ENCODE measurements around the gene TMEM92.
"Not testable (repeated sequence)": the region's sequence is repeated elsewhere in the genome, so short reads cannot be mapped to it uniquely, and the experiment has no call there.

The TMEM92 gene

DNA sequence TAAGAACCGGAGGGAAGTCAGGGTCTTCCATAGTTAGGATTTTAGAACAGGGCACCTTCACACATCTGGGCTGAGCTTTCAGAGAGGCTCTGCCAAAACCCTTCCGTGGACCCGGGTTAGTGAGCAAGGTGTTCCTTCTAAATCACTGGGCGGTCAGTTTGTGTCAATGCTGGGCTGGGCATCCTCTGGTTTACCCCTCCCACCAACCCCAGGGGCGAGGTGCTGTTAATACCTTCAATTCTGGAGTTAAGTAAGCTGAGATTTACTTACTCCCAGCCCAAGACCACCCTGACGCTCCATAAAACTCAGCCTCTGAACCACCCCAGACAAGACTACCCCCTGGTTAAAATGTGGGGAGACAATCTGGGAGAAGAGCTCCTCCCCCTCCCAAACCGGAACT is 1.0 kb downstream of the TMEM92 start:
- no peak for DNase-seq (ENCODE audit: low read depth in 2 of 2)

DNA sequence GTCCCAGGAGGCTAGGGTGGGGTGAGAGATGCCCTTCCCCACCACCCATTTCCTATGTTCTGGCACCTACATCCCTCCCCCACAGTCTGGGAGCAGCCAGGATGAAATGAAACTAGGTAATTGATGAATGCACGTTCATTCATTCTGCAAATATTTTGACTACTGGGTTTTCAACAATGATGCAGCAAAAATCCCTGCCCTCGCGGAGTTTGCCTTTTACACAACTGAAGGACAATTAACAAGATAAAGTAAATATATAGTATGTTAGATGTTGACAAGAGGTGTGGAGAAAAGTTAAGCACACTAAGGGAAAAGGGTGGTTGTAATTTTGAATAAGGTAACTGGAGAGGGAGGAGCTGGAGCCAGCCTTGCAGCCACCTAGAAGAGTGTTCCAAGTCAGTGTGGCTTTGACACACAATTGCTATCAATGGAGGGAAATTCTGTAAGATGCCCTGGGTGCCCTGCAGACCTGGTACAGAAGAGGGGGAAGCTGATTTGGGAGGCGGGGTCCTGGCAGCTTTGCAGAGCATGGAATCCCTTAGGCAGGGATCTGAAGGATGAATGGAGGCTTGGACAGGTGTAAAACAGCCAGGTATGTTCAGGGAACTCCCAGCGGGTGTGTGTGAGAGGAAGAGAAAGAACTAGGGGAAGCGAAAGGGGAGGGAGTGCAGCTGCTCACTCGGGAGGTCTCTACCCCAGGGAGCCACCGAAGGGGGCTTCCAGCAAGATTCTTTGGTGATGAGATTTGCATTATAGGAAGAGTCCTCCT is 2.5 kb downstream of the TMEM92 start:
- no peak for DNase-seq (ENCODE audit: low read depth in 2 of 2)

DNA sequence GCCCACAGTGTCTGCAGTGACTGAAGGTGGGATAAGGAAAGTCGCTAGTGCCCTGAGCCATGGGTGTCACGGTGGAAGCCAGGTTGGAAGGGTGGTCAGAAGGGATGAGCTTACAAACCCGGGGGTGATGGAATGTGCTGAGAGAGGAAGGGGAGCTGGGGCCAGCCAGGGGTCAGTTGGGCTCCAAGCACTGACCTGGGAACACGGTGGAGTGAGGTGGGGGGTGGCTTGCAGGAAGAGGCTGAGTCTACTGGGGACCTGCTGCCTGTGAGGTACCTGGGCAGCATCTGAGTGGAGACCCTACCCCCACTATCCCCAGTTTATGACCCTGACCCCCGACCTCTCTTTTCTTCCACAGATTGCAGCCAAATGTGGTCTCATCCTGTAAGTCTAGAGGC is 3.1 kb downstream of the TMEM92 start:
- no peak for DNase-seq (ENCODE audit: low read depth in 2 of 2)

DNA sequence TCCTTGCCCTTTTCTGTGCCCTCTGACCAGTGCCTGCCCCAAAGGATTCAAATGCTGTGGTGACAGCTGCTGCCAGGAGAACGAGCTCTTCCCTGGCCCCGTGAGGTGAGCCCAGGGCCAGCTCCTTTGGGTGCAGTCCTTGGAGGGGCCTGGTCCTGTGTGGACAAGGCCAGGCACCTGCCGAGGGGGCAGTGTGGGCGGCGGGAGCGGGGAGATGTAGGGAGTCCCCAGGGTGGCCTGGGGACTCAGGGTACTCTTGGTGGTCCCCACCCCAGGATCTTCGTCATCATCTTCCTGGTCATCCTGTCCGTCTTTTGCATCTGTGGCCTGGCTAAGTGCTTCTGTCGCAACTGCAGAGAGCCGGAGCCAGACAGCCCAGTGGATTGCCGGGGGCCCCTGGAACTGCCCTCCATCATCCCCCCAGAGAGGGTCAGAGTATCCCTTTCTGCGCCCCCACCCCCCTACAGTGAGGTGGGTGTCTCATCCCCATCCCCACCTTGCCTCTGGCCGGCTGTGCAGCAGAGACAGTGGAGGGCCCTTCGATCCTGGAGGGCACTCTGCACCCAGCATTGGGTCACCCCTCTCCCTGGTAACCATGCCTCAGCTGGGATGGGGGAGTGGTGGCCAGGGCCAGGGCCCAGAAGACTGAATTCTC is 4.4 kb downstream of the TMEM92 start:
- no peak for DNase-seq (ENCODE audit: low read depth in 2 of 2)

DNA sequence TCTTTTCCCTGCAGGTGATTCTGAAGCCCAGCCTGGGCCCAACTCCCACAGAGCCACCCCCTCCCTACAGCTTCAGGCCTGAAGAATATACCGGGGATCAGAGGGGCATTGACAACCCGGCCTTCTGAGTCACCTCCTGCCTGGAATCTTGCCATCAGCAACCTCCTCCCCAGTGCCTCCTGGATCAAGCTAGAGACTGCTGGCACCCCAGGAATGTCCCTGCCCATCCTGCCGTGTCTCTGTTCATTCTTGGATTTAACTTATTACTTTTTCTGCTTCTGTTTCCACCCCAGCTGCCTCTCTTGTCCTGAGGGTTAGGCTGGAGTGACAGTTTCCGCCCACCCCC is 4.9 kb downstream of the TMEM92 start:
- no peak for DNase-seq (ENCODE audit: low read depth in 2 of 2)

DNA sequence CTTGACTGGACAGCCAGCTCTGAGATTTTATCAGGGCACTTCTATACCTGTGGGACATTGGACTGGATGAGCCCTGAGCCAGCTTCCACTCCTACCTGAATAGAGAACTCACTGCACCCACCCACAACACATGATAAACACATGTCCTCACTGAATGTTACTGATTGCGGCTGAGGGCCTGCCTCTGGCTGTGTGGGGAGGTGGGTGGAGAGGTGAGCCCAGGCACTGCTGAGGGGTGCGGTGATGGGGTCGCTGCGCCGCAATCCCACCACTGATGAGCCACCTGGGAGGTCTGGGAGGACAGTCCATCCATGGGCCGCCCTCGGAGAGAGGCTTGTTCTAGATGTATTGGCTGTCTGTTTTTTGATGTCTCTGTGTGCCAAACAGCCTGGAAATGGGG is 5.4 kb downstream of the TMEM92 start:
- no peak for DNase-seq (ENCODE audit: low read depth in 2 of 2)

DNA sequence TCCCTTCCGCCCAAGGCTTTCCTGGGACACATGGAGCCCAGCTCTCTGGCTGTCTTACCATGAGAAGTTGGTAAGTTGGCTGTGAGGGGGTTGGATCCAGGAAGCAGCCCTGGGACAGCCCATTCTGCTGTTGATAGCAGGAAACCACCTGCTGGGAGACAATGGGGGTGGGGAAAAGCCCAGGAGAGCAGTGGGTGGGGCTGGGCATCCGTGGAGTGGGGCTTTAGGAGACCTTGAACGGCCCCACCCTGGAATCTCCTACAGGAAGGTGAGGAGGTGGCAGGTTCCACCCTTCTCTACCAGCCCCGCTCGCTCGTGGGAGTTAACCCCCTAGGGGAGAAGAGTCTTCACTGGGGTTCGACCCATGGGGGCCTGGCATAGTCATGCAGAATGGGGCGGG is 5.8 kb downstream of the TMEM92 start:
- DNase-seq (ENCODE audit: low read depth in 2 of 2) = no peak

DNA sequence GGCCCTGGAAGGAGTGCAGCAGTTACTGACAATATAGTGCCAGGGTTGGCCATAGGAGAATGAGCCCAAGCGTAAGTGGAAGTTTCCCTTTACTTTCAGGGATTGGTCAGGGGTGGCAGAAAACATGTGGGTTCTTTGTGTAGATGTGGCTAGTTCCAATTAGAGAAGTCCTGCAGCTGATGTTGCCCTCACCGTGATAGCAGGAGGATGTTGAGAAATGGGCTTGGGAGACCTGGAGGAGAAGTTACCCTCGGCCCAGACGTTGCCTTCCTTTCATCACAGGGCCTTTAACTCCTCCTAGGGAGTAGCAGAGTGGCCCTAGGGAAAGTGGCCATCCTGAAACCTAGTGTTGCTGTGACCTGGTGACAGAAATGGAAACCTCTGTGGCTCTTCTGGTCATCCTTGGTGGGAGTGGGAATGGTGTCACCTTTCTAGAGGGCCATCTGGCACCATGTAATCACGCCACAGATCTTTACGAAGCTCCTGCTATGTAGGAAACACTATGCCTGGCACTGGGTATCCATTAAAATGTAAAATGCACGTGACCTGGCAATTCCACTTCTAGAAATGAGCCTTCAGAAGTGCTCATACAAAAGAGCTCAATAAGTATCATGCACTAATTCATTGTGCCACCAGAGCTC is 6.7 kb downstream of the TMEM92 start:
- DNase-seq (ENCODE audit: low read depth in 2 of 2) = no peak

DNA sequence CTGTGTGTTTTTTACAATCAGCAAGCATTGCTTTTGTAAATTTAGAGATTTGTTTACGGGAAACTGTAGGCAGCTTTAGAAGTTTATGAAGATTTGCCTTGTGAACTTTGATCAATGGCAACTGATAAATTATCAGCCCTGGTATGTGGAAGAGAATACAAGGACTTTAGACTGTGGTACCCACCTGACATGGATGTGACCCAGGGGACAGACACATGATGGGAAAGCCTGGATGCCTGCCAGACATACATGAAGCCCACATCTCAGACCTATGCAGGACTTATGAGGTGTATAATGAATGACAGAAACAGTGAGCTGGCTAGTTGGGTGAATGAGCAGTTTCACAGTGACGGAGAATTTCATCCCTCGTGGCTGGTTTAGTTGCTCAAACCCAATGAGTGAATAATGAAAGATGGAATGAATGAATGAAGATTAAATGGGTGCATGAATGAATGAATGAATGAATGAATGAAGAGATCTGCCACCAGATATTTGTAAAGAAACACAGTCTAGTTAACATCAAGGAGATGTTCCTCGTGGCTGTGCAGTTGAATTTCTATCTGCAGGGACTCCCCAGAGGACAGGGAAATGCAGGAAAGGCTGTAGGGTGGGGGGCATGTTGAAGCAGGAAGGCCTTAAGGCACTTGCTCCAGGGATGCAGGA is 7.6 kb downstream of the TMEM92 start:
- no peak for DNase-seq (ENCODE audit: low read depth in 2 of 2)

DNA sequence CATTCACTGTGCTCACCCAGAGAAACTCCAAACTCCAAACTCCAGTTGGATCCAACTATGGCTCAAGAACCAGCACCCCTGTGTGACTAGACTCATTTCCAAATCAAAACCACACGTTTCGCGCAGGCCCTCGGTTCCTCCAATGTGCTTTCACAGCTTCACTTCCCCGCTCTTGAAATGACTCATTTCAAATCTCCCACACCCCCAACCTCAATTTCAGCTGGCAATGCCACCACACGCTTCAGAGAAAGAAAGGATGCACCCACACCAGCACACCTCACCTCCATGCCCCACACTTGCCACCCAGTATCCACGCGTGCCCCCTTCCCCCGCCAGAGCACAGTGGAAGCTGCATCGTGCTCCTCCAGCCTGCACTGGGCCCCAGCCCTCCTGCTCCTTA is 9.0 kb downstream of the TMEM92 start:
- peak in 1 of 2 experiments; percentile 28 for DNase-seq (ENCODE audit: low read depth in 2 of 2)

DNA sequence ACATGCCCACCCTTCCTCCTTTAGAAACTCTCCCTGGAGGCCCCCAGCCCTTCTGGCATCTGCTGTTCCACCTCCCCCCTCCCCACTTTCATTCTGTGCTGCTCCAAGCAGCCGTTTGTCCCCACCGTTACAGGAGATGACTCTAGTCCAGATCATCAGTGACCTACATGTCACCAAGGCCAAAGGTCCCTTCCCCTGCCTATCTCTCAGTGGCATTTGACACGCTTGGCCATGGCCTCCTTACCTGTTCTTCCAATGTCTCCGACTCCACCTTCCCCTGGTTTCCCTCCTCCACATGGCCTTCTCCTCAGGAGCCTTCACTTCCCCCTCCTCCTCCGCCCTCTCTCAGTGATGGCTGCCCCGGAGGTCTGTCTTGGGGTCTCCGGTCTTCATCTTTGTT is 9.4 kb downstream of the TMEM92 start:
- no peak for DNase-seq (ENCODE audit: low read depth in 2 of 2)

DNA sequence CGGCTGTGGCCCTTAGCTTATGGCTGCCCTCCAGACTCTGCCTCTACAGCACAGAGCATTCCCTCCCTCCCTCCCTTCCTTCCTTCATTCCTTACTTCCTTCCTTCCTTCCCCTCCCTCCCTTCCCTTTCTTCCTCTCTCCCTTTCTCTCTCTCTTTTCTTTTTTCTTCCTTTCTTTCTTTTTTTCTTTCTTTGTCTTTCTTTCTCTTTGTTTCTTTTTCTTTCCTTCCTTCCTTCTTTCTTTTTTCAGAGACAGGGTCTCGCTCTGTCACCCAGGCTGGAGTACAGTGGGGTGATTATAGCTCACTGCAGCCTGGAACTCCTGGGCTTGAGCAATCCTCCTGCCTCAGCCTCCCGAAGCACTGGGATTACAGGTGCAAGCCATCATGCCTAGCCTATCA is 11.7 kb downstream of the TMEM92 start:
- DNase-seq (ENCODE audit: low read depth in 2 of 2) = no peak

DNA sequence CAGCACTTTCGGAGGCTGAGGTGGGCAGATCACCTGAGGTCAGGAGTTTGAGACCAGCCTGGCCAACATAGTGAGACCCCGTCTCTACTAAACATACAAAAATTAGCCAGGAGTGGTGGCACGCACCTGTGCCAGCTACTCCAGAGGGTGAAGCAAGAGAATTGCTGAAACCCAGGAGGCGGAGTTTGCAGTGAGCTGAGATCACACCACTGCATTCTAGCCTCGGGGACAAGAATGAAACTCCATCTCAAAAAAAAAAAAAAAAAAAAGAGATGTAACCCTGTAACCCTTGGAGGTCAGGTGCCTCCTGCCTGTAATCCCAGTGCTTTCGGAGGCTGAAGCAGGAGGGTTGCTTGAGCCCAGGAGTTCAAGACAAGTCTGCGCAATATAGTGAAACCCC is 13.0 kb downstream of the TMEM92 start:
- not testable (repeated sequence) for DNase-seq (ENCODE audit: low read depth in 2 of 2)

DNA sequence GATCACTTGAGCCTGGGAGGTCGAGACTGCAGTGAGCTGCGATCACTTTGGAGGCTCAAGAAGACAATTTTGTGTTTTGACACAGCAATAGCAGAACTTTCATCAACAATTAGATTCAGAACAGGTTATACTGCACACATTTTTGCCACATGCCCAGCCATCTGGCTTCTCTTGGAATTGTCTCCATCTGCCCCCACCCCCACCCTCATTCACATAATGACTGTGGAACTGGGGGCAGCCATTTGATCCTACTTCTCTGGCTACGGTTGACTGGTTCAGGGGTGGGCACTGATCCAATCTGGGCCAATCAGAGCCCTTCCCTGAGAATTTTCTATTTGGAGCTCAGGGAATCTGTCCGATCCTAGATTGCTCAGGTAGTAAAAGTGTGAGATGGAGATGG is 14.0 kb downstream of the TMEM92 start:
- DNase-seq (ENCODE audit: low read depth in 2 of 2) = no peak

DNA sequence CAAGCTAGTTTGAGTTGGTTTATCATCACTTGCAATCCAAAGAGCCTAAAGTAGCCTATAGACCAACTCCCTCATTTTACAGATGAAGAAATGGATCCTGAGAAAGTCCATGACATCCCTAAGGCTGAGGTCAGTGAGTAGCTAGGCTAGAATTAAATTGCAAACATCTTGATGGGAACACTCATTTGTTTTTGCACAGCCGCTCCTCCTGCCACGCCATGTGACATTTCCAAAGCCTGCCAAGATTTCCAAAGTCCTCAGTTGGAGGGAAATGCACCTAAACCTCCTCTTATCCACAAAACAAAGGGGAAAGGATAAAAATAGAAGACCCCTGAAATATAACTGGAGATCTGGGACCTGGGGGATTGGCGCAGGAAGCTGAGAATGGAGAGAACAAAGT is 15.0 kb downstream of the TMEM92 start:
- no peak for DNase-seq (ENCODE audit: low read depth in 2 of 2)

DNA sequence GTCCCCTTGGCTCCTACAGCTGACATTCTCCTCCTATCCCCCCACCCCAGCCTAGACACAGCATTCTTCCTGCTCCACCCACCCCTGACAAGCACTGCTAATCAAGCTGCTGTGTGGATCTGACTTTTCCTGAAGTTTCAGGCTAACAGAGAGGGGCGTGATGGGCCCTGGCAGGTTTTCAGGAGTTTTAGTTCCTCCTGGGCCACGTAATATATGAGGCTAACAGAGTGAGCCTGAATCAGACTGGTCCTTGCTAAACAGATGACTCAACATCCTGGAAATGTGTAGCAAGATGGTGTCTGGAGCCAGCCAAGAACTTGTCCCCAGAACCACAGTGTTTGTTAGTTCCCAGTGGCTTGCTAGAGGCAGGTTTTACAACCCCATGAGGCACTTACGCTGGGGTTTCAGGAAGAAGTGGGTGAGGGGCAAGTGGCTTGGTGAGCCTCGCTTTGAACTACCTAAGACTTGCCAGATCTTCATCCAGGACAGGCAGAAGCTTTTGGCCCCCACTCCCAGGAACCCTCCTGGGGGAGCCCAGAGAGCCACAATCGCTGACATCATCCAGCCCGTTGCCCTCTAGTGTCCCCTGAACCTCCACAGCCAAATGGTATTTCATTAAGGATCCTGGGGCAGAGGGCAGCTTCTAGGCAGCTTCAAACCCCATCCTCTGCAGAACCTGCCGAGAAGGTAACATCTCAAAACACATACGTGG is 15.9 kb downstream of the TMEM92 start:
- no peak for DNase-seq (ENCODE audit: low read depth in 2 of 2)

DNA sequence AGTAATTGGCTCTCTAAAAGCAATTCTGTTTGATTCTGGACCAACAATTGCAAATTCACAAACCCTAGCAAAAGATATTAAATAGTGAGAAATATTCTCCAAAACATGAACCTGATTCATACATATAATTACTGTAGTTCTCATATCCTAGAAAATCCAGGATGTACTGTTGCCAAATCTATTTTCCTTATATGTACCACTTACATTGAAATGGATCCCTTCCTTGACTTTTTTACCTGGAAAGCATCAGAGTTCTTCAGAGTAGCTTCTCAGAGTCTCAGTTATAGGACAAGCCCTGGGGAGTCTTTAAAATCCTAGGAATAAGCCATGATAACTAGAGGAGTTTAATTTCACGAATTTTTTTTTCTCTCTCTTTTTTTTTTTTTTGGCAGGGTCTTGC is 16.7 kb downstream of the TMEM92 start:
- no peak for DNase-seq (ENCODE audit: low read depth in 2 of 2)

DNA sequence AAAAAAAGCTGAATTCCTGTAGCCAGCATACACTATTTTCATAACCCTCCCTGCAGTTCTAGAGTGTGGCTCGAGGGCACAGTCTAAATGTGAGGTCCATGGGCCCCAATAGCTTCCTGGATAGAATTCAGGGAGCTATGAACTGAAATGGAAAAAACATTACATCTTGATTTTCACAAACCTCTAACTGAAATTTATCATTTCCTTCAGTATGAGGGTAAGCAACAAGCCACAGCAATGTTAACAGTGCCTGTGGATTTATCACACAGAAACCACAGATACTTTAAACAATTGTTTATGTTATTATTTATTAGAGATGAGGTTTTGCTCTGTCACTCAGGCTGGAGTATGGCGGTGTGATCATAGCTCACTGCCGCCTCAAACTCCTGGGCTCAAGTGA is 18.2 kb downstream of the TMEM92 start:
- no peak for DNase-seq (ENCODE audit: low read depth in 2 of 2)

DNA sequence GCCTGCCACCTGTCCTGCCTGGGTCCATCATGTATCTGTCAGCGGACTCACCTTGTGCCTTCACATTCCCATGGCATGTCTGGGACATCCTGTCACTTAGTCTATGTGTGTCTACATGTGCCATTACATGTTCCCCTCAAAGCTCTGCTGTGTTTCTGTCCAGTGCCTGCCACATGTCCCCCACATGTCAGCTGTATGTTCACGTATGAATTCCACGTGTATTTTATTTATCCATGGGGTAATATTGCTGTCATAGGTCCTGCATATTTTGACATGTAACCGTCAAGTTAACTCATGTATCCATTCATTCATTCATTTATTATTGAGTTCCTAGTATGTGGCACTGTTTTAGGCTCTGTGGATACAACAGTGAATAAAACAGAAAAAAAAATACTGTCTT is 20.8 kb downstream of the TMEM92 start:
- DNase-seq (ENCODE audit: low read depth in 2 of 2) = no peak

DNA sequence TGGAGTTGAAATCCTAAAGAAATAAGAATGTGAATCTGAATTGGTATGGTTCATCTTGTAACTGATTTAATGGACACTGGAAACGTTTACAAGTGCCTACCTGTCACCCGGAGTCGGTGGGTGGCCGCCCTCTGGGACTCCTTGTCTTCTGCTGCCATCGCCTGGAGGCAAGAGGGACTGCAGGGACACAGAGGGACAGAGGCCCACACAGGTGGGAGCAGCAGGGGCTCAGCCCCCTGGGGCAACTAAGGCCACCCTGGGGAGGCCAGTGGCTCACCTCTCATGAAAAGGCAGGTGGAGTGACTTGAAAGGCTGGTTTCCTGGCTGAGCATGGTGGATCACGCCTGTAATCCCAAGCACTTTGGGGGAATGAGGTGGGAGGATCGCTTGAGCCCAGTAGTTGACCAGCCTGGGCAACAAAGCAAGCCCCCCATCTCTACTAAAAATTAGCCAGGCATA is 23.2 kb downstream of the TMEM92 start:
- DNase-seq (ENCODE audit: low read depth in 2 of 2) = peak; percentile 55 to 77

DNA sequence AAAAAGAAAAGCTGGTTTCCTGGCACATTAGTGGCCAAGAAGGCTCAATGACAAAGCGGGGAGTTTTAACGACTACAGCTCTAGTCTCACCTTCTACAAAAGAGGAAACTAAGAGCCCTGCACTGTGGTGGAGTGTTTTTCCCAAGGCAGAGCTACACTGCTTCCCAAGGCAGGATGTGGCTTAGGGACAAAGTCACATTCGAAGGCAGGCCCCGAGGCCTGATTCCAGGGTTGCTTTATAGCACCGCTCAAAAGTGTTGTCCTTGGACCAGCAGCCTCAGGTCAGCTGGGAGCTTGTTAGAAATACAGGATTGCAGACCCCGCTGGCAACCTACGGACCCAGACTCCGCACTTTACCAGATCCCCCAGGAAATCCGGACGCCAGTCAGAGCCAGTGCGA is 23.8 kb downstream of the TMEM92 start:
- DNase-seq (ENCODE audit: low read depth in 2 of 2) = no peak

DNA sequence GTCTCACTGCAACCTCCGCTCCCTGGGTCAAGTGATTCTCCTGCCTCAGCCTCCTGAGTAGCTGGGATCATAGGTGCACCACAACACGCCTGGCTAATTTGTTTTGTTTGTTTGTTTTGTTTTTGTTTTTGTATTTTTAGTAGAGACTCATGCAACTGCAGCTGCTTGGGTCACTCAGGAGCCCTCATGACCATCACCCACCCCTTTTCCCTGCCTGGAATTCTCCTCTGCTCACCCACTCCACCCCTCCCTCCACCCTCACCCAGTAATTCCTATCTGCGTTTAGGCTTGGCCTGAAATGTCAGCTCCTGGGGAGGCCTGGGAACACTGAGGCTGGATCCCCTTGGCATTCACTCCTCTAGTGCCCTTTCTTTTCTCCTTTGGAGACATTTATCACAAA is 25.5 kb downstream of the TMEM92 start:
- DNase-seq (ENCODE audit: low read depth in 2 of 2) = no peak

Measured in stimulated activated CD4-positive, alpha-beta T cell treated with anti-CD3 and anti-CD28 coated beads, Interleukin-12 subunit alpha, Interleukin-12 subunit beta, amount 100 ng/mL, for 24 hours (primary cell).